ENCODE results near the gene LONP1. TPM values are rescaled to one million over a fixed set of nuclear protein-coding genes. Genes with fewer than 3 reads are reported as not detected.

LONP1 gene
- total and polyA plus RNA-seq, 2 experiments from 2014 or later, result 110 to 151 TPM

- Histone ChIP-seq H3K4me1 (ENCODE audit: low read depth) (peaks cover 23% of the 10 kb centered on the region), H3K4me3 (no peak overlapping the region), H3K36me3 (no peaks in the 10 kb centered on the region), H3K9me3 (ENCODE audit: low read depth) (no peaks in the 10 kb centered on the region), H3K27me3 (no peaks in the 10 kb centered on the region), H3K27ac (peak overlapping the region; percentile 82)
- no peak for TF ChIP-seq CTCF (IDR thresholded peaks at IDR 0.05; ENCODE audit: low read depth, low read length)
- DNase-seq (ENCODE audit: low read depth in 1 of 2, low spot score in 1 of 2), result no peak
Observed at GRCh38 chr19:5674714-5675113, 45.2 kb downstream of the LONP1 start.

DNA sequence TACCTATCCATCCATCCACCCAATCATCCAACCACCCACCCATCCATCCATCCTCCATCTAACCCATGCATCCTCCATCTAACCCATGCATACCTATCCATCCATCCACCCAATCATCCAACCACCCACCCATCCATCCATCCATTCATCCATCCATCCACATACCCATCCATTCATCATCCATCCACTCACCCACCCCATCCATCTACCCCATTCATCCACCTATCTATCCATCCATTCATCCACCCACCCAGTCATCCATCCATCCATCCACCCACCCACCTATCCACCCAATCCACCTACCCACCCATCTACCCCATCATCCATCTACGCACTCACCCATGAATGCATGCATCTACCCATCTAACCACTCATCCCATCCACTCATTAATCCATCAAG lies 46.2 kb downstream of the LONP1 start:
- no peaks in the 10 kb centered on the region for H3K27me3 ChIP-seq
- no peaks in the 10 kb centered on the region for H3K9me3 ChIP-seq (ENCODE audit: low read depth)
- peaks cover 19% of the 10 kb centered on the region for H3K4me1 ChIP-seq (ENCODE audit: low read depth)
- H3K27ac ChIP-seq, result no peak overlapping the region
- no peak overlapping the region for H3K4me3 ChIP-seq
- DNase-seq (ENCODE audit: low read depth in 1 of 2, low spot score in 1 of 2), result no peak
- peaks cover 5% of the 10 kb centered on the region for H3K36me3 ChIP-seq
- no peak for TF ChIP-seq CTCF (IDR thresholded peaks at IDR 0.05; ENCODE audit: low read depth, low read length)

DNA sequence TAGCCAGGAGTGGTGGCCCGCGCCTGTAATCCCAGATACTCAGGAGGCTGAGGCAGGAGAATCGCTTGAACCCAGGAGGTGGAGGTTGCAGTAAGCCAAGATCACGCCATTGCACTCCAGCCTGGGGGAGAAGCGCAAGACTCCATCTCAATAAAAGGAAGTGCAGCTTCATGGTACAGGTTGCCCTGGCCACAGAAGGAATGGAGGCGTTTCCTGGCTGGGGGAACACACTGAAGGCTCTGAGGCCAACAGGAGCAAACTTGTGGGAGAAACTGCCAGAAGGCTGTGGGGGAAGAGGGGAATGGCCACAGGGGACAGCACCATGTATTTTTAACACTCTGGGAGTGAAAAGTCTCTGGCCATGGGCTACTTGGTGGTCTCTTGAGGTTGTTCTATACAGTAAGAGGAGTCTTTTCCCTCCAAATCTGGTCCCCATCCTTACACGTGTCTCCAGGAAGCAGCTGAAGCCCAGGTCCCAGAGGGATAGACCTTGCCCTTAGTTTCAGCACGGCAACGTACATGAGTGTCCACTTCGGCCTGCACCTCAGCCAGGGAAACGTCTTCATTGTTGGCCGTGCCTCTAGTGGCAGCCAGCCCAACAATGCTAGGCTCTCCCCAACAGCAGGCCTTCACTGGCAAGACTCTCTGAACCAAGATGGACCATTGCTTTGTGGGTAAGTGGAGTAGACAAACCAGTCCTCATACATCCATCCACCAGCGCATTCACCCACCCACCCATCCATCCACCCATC lies 47.1 kb downstream of the LONP1 start:
- H3K36me3 ChIP-seq, result peaks cover 5% of the 10 kb centered on the region
- no peak for DNase-seq (ENCODE audit: low read depth in 1 of 2, low spot score in 1 of 2)
- H3K9me3 ChIP-seq (ENCODE audit: low read depth), result no peaks in the 10 kb centered on the region
- no peak overlapping the region for H3K27ac ChIP-seq
- TF ChIP-seq CTCF (IDR thresholded peaks at IDR 0.05; ENCODE audit: low read depth, low read length), result no peak
- no peak overlapping the region for H3K4me3 ChIP-seq
- H3K4me1 ChIP-seq (ENCODE audit: low read depth), result peaks cover 19% of the 10 kb centered on the region
- no peaks in the 10 kb centered on the region for H3K27me3 ChIP-seq

DNA sequence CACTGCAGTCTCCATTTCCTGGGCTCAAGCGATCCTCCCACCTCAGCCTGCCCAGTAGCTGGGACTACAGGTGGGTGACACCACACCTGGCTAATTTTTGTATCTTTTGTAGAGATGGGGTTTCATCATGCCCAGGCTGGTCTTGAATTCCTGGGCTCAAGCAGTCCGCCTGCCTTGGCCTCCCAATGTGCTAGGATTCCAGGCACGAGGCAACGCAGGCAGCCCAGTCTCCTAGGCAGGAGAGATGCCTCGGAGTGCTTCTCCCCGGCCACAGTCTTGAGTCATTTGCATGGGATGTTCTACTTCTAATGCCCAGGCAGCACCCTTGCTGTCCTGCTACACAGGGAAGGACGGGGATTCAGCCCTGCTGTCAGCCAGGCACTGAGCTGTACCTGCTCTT lies 48.3 kb downstream of the LONP1 start:
- TF ChIP-seq CTCF (IDR thresholded peaks at IDR 0.05; ENCODE audit: low read depth, low read length), result no peak
- no peak for DNase-seq (ENCODE audit: low read depth in 1 of 2, low spot score in 1 of 2)
- H3K27ac ChIP-seq, result no peak overlapping the region
- H3K9me3 ChIP-seq (ENCODE audit: low read depth), result no peaks in the 10 kb centered on the region
- H3K4me1 ChIP-seq (ENCODE audit: low read depth), result peaks cover 19% of the 10 kb centered on the region
- H3K36me3 ChIP-seq, result peaks cover 14% of the 10 kb centered on the region
- H3K27me3 ChIP-seq, result no peaks in the 10 kb centered on the region
- H3K4me3 ChIP-seq, result no peak overlapping the region

GRCh38 chr19:5669212-5669611 lies 50.7 kb downstream of the LONP1 start:
- Histone ChIP-seq H3K4me1 (ENCODE audit: low read depth) (no peaks in the 10 kb centered on the region), H3K27ac (peak overlapping the region; percentile 14), H3K36me3 (peaks cover 36% of the 10 kb centered on the region), H3K27me3 (no peaks in the 10 kb centered on the region), H3K4me3 (no peak overlapping the region), H3K9me3 (ENCODE audit: low read depth) (no peaks in the 10 kb centered on the region)
- no peak for TF ChIP-seq CTCF (IDR thresholded peaks at IDR 0.05; ENCODE audit: low read depth, low read length)
- no peak for DNase-seq (ENCODE audit: low read depth in 1 of 2, low spot score in 1 of 2)
